UCSD-AML1 (cell line): Measurements from ENCODE around the gene ARHGAP11B.
"Not testable (repeated sequence)": the region's sequence is repeated elsewhere in the genome, so short reads cannot be mapped to it uniquely, and the experiment has no call there.

Source experiments
- DNase-seq: peaks from one replicate; lab custom pipeline; 2025; ENCODE audit not compliant: unreplicated experiment; lab: John Stamatoyannopoulos, UW

Gene ARHGAP11B

GRCh38 chr15:30625436-30626193, at the start of gene ARHGAP11B:
Gene ARHGAP11B (plus strand): TSS chr15:30626128.
- not testable (repeated sequence) for DNase-seq

- DNase-seq: not testable (repeated sequence)
Measured at GRCh38 chr15:30579394-30579970, 46.4 kb upstream of the ARHGAP11B start.

DNA sequence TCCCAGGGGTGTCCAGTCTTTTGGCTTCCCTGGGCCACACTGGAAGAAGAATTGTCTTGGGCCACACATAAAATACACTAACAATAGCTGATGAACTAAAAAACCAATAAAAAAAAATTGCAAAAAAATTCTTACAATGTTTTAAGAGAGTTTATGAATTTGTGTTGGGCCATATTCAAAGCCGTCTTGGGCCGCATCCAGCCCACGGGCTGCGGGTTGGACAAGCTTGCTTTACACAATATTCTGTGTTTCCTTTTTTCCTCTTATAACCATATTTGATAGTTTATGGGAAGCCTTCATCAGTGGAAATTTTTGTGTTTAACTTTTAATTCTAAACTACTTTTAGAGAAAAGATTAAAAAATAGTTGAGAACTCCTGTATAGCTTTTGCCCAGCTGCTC, 45.2 kb upstream of the ARHGAP11B start:
- DNase-seq: not testable (repeated sequence)

DNA sequence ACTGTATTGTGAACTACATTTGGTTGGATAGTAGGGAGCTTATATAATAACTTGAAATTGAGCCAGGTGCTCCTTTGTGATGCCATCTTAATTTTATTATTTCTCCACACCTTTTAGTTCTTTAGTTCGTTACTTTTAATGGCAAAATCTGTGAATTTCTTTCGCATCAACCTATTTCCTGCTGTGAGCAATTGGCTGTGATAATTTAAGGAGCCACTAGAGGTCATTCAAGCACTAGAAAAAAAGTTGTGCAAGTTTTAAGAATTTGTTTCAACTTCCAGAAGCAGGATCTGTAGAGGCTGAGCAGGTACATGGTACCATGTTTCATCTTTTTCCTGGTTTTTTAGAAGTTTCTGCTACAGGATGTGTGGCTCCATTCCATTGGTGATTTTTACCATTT, 27.0 kb upstream of the ARHGAP11B start:
- not testable (repeated sequence) for DNase-seq

DNA sequence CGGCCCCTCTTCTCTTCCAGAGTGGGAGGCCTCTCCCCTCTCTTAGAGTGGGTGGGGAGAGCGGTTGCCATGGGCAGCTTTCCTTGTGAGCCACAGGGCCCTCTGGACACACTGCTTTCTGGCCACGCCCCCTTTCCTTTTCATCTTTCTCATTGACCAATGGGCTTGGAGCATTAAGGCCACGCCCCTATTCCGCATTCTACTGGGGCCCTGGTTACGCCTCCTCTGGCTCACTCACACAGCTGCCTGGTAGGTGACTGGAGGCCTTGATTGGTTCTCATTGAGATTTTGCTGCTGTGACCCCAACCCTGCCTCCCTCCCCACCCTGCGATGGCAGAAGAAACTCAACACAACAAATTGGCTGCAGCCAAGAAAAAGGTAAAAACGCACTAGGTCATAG, 22.1 kb upstream of the ARHGAP11B start, which contains the start of gene GOLGA8H:
GOLGA8H (plus strand) TSS at position 233 of the 400 bp plus-strand sequence; CDS start at position 331, 98 bp downstream.
- DNase-seq: not testable (repeated sequence)

GRCh38 chr15:30612271-30612670, 13.7 kb upstream of the ARHGAP11B start:
- DNase-seq: not testable (repeated sequence)

DNA sequence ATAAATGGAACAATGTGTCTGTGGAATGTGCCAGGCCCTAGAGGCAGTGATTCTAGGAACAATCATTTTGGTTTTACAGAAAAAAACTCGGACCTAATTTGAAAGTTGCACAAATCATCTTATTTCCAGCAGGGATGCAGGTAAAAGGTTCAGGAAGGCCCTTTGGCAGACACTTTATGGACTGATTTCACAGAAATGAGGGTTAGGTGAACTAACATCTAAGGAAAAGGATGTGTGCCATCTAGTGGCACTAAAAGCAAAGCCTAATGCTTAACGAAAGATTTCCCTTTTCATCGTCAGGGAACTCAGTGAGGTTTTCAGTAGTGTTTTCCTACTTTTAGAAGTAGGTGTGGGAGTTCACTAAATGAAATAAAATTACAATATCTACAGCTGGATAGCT, 4.6 kb upstream of the ARHGAP11B start:
- not testable (repeated sequence) for DNase-seq

DNA sequence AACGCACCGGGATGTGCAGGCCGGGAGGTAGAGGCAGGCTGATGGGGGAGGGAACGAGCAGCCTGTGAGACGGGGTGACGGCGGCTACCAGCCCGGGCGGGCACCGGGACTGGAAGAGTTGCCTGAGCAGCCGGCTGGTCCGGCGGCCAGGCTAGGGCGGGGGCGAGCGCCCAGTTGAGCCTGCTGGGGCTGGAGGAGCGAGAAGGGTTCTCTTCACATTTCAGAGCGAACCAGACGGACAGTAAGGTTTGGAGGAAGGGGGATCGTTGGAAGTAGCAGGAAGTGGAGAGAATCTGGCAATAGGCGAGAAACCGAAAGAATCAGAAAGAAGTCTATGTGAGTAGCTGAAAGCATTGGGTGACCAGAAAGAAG, 252 bp downstream of the ARHGAP11B start:
- DNase-seq: not testable (repeated sequence)

- DNase-seq: not testable (repeated sequence)
Measured at GRCh38 chr15:30626632-30627031, 704 bp downstream of the ARHGAP11B start.

GRCh38 chr15:30650012-30650929, 24.3 kb downstream of the ARHGAP11B start:
- no peak for DNase-seq

DNA sequence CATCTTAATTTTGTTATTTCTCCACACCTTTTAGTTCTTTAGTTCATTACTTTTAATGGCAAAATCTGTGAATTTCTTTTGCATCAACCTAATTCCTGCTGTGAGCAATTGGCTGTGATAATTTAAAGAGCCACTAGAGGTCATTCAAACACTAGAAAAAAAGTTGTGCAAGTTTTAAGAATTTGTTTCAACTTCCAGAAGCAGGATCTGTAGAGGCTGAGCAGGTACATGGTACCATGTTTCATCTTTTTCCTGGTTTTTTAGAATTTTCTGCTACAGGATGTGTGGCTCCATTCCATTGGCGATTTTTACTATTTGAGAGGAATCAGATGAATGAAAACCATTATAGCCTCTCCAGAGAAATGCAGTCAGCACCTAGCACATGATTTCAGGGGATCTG, 35.2 kb downstream of the ARHGAP11B start:
- not testable (repeated sequence) for DNase-seq

DNA sequence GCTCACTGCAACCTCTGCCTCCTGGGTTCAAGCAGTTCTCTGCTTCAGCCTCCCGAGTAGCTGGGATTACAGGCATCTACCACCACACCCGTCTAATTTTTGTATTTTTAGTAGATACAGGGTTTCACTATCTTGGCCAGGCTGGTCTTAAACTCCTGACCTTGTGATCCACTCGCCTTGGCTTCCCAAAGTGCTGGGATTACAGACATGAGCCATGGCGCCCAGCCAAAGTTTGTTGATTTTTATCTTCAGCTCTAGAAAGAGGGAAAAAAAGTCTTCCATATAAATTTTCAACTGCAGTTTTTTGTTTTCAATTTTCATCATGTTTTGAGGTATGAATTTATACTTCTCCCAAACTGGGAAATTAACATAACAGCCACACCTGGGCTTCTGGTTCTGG, 43.7 kb downstream of the ARHGAP11B start:
- DNase-seq: not testable (repeated sequence)

DNA sequence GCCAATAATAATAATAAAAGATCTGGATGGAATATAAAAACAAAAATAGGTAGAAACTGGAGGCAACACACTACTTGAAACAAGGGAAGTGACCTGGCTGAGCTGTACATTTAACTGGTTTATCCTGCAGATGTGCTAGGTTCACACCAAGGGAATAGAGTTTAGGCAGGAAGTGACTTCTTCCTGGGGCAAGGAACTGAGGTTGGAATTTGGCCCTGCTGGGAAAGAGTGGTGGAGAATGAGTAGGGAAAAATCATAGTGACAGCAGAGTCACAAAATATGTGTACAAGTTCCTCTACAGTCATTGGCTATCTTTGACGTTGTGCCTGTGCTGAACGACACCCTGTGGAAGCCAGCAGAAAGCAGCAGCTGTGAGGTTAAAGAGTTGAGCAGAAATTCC, 44.1 kb downstream of the ARHGAP11B start:
- no peak for DNase-seq

DNA sequence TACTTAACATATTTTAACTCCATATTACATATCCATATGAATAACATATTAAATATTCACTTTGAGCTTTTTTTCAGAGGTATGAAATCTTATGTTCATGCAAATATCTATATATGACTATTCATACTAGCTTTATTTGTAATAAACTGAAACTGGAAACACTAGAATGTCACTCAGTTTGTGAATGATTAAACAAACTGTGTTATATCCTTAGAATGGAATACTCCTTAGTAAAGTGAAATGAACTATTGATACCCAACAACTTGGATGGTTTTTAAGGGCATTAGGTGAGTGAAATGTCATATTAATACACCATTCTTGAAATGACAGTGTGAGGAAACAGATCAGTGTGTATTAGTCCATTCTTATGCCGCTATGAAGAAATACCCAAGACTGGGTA, 45.4 kb downstream of the ARHGAP11B start:
- DNase-seq: no peak

GRCh38 chr15:30675126-30675525, 49.2 kb downstream of the ARHGAP11B start:
- DNase-seq: no peak

DNA sequence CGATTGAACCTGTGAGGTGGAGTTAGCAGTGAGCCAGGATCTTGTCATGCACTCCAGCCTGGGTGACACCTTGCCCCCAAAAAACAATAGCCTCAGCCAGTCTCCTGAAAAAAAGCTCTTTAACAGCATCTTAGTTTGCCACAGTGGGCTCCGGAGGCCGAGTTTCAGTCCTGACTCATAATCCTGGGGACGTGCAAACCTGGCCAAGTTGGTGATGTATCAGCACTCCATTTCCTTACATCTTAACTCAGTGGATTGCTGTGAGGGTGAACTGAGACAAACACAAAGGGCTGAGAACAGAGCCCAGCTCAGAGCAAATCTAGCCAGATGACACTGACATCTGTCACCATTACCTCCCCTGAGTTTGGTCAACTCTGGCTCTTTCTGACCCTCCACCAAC, 50.0 kb downstream of the ARHGAP11B start:
- not testable (repeated sequence) for DNase-seq

GRCh38 chr15:30680997-30681396, 55.1 kb downstream of the ARHGAP11B start:
- not testable (repeated sequence) for DNase-seq

DNA sequence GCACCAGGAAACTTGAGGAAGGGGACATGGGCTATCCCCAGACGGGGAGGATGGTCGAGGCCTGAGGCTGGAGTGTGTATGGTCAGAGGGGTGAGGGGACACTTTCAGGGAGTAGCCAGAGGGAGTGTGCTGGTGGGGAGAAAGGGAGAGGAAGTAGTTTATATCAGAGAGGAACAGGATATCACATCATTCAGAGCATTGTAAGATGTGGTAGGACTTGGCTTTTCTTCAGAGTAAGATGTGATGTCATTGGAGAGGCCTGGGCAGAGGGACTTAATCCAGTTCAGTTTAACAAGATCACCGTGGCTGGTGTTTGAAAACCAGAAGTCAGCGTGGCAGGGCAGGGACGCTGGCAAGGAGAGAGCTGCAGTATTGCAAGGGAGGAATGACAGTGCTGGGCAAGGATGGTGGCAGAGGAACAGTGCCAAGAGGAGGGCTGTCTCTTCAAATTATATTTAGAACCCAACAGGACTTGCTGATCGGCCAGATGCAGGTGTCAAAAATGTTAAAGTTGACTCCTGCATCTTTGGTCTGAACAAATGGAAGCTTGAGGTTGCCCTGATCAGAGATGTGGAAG, 59.9 kb downstream of the ARHGAP11B start:
- not testable (repeated sequence) for DNase-seq

- not testable (repeated sequence) for DNase-seq
Measured at GRCh38 chr15:30686651-30687050, 60.7 kb downstream of the ARHGAP11B start.
